NCI-H1417 (cell line): Measurements from ENCODE around the gene CTNNA2.

Experiments used
- DNase-seq, 3 experiments: peaks; one replicate each; lab custom pipeline; 2025; lab: John Stamatoyannopoulos, UW

Gene CTNNA2

DNA sequence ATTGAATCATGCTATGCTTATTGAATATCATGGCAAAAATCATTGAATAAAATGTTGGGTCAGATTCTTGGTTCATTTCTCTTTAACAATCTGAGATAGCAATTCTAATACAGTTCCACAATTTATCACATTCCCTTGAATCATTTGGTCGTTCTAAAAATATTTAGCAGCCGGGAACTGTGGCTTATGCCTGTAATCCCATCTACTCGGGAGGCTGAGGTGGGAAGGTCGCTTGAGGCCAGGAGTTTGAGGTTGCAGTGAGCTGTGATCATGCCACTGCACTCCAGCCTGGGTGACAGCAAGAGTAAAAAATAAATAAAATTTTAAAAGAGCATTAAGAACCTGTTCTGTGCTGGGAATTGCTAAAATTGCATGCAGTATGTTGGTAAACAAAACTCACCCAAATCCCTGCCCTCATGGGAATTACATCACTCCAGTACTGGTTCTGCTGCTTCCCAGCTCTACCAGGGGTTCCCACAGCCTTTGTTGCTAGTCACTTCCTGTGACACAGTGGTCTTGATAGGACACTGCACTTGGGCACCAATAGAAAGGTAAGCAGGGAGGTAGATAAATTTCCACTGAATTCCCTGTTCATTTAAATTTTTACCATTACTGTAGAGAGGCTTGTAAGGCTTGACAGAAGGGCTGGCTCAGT lies 200.4 kb downstream of the CTNNA2 start:
- no peak for DNase-seq

GRCh38 chr2:79714283-79714682 lies 201.4 kb downstream of the CTNNA2 start:
- DNase-seq = no peak

GRCh38 chr2:79715338-79715737 lies 202.5 kb downstream of the CTNNA2 start:
- DNase-seq = no peak

GRCh38 chr2:79716266-79716665 lies 203.4 kb downstream of the CTNNA2 start:
- peak in 1 of 3 experiments; percentile 2 for DNase-seq

DNA sequence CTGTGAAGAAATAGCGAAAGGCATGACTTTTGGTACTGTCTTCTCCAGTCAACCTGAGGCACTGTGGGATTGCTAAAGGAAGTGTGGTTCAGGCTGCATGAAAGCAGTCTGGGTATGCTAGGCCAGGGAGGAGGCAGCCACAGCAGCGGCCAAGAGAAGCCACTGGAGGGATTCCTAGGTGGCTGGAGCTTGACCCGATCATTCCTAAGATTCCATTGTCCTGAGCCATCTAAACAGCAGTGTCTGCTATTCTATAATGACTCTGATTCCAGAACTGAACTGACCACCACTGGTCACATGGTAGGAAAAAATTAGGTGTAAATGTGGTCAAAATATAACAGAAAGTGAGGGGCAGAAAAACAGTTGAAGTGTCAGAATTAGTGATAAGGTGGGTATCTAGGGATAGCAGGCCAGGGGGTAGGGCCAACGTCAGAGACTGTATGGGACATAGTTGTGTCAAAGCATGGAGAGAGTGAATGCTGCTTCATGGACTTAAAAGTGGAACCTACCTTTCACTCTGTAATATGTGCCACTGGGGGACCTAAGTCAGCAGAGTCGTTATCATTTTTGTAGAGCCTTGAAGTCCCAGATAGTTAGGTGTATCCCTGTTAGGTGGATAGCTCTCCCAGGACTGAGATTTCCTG lies 204.6 kb downstream of the CTNNA2 start:
- no peak for DNase-seq

- no peak for DNase-seq
Measured at GRCh38 chr2:79721061-79721460, 208.2 kb downstream of the CTNNA2 start.

- no peak for DNase-seq
Measured at GRCh38 chr2:79721966-79722365, 209.1 kb downstream of the CTNNA2 start.

DNA sequence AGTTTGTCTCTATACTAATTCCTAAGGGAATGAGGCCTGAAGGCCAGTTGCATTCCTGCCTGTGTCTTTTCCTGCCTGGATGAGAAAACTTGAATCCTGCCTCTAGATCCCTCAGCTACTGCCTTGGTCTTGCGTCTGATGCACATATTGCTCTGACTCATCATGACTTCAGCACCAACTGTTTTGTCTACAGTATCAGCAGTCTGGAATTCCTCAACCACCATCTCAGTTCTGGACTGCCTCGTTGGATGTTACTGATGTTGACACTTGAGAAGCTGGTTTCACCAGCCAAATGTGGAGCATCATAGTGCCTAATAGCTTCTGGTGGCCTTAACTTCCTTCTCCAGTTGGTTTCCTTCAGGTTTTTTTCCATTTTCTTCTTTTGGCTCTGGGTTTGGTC lies 211.0 kb downstream of the CTNNA2 start:
- DNase-seq = no peak

GRCh38 chr2:79729532-79729931 lies 216.7 kb downstream of the CTNNA2 start:
- no peak for DNase-seq

DNA sequence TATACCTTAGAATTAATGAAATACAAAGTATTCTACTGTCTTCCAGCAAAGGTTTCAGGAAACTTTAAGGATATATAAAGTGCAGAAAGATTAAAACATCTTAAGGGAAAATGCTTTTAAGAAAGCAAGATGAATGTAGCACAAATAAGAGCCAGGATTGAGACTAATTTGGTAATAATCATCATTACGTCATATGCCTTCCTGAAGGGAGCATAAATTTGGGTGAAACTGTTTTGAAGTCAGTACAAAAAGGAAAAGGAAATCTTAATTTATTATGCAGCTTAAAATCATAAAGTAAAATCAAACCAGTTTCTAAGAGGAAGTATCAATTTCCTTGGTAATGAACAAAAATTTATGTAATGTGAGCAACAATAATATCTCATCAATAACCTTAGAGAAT lies 221.7 kb downstream of the CTNNA2 start:
- no peak for DNase-seq

DNA sequence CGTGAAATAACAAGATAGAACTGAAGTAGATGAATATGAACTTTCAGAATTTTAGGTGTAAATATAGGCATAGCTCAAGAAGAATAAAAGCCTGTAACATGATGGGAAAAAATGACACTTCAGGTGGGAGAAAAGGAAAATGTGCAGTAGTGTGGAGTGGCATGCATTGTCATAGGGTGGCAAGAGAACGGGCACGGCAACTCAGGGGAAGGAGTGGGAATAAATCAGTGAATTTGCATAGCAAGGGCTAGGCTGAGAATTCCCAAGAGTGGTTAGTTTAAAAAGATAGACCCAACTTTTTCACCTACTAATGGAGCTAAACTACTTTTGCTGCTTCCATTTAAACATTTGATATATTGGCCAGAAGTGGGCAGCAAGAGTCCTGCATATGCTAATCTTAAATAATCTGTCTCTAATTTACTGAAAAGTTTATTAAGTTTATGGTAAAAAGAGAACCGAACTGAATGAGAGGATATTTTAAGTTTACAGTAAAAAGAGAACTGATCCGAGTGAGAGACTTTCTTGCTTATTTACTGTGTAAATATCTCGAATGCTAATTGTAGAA lies 228.1 kb downstream of the CTNNA2 start:
- no peak for DNase-seq

DNA sequence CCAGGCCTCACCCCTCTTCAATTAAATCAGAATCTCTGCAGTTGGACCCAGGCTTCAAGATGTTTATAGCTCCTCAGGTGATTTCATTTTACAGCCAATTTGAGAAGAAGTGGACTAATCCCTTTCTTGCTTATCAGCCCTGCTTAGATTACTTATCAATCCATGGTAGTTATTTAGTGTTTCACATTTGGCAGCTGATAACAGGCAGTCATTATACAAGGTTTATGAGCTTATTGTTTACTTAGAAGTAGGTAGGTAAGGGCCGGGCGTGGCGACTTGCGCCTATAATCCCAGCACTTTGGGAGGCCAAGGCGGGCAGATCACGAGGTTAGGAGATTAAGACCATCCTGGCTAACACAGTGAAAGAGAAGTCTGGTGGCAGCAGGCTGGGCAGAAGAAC lies 237.5 kb downstream of the CTNNA2 start:
- no peak for DNase-seq

DNA sequence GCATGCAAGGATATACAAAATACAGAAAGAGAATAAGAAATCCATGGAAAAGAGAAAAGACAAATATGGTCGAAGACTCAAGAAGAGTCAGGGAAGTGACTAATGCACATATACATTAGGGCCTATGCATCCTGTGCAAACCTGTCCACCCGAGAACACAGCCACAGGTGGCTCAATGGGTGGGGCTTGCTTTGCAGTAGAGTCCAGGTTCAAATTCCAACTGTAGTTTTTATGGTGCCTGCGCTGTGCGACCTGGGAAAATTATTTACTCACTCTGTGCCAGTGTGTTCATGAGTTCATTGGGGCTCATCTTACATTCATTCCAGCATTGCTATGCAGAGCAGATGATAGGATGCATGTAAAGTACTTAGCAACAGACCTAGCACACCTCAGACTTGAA lies 244.7 kb downstream of the CTNNA2 start:
- DNase-seq = no peak

- no peak for DNase-seq
Measured at GRCh38 chr2:79758042-79758441, 245.2 kb downstream of the CTNNA2 start.

- DNase-seq = no peak
Measured at GRCh38 chr2:79758749-79759282, 246.0 kb downstream of the CTNNA2 start.

GRCh38 chr2:79770926-79771325 lies 258.1 kb downstream of the CTNNA2 start:
- no peak for DNase-seq

DNA sequence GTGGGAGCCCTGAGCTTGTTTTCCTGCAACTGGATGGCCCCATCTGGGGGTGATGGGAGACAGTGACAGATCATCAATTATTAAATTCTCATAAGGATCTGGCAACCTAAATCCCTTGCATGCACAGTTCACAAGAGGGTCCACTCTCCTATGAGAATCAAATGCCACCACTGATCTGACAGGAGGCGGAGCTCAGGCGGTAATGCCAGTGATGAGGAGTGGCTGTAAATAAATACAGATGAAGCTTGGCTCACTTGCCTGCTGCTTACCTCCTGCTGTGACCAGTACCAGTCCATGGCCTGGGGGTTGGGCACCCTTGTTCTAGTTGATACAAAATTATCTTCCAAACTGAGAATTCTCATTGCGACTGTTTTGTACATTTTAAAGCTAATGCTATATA lies 258.6 kb downstream of the CTNNA2 start:
- no peak for DNase-seq

DNA sequence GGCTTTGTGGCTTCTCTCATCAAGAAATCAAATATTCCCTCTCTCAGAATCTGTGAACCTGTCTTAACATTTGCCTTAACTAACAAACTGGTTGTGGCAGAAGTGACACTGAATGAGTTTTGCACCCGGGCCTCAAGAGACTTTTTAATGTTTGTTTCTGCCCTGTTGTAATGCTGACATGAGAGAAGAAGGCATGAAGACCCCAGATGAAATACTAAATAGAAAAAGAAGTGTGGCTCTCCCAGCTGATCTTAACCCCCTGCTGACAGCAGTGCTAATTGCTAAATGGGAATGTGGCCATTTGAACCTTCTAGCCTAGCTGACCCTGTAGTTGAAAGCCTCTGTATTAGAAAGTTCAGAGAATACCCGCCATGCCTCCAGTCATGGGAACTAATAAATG lies 261.2 kb downstream of the CTNNA2 start:
- no peak for DNase-seq

- DNase-seq = no peak
Measured at GRCh38 chr2:79776461-79776860, 263.6 kb downstream of the CTNNA2 start.

- no peak for DNase-seq
Measured at GRCh38 chr2:79780781-79781180, 267.9 kb downstream of the CTNNA2 start.

GRCh38 chr2:79782576-79783452 lies 270.0 kb downstream of the CTNNA2 start:
- no peak for DNase-seq

DNA sequence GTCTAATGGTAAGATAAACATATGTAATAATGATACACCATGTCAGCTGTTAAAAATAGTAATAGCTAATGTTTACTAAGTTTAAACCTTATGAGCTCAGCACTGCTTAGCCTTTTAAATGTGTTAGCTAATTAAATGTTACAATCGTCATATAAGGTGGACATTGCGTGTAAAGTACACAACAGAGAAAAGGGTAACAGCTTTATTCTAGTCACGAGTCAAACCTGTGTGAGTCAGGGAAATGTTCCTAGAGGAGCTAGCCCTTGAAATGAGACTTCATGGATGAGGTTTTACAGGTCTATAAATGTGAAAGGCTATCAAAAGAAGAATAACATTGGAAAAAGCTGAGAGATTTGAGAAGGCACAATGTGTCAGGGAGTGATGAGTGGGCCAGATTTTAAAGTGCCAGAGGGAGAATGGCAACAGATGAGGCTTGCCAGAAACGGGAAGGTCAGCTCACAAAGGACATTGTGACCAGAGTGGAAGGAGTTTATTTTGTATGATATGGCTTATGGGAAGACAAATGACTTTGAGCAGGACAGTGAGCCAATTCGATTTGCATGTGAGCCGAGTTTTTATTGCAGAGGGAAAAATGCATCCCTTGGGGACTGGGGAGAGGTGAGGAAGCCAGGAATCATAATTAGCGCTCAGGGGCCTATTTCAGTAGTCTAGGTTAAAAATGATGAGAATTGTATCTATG lies 276.3 kb downstream of the CTNNA2 start:
- peak in 1 of 3 experiments; percentile 15 for DNase-seq
